HG03439 (cell line): ENCODE results near the gene PAX2.

Experiments used
- ATAC-seq: cut with Tn5 transposase; IDR thresholded peaks from one replicate; pipeline ENCODE4 v1.9.1; 2021; ENCODE audit warnings: mild to moderate bottlenecking, moderate library complexity; ENCODE audit not compliant: unreplicated experiment

Gene PAX2

DNA sequence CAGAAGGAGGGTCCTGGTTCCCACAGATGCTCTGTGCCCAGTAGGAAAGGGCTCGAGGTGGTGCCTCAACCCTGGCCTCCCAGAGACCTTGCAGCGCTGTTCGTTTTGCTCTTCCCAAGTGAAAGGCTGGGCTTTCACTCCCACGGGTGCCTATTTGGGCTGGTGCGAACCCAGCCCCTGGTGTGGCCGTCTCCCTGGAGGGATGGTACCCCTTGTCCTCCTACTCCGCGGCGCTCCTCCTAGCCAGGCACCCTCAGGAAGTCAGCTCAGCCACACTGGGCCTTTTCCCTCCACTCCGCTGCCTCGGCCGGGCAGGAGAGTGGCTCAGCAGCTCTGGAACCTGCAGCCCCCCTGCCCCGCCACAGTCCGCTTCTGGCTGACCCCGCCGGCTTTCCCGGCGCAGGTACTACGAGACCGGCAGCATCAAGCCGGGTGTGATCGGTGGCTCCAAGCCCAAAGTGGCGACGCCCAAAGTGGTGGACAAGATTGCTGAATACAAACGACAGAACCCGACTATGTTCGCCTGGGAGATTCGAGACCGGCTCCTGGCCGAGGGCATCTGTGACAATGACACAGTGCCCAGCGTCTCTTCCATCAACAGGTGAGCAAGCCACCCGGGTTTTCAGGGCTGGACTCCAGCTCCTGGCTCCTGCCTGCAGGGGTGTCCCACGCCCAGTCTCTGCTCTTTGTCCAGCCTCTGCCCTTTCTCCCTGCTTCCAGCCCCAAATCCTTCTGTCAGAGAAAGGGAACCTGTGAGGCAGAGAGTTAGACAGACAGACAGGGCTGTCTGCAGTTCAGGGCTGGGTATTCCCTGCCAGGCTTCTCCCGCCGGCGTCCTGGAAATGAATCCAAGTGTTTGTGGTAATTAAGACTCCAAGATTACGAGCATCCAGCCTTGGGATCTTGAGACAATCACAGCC is 5.2 kb downstream of the PAX2 start:
- ATAC-seq: no peak

DNA sequence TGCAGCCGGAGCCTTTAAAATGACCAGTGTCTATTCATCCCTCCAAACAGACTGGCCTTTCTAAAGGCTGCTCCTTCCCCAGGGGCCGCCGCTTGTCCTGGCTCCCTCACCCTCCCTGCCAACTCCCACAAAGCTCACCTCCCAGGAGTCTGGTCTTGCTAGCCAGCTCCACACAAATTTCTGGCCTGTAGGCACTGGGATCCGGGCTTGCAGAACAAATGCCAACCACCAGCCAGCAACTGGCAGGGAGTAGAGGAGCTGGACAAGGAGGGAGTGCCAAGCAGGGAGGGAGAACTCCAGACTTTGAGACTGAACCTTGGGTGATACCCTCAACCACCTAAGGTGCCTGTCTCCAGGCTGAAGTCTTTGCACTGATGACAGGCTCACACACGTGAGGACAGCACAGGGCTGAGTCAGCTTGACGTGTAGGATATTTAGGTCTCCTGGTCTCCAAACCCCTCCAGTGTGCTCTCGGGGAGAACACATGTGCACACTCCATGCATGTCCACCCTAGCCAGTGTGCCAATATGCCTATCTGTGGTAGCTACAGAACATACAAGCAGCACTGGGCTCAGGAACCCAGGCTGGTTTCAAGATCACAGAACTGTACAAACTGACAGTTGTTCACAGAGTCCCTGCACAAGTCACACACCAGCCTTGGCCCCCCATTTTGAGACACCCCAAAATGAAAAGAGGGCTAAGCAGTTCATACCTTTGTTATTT is 6.0 kb downstream of the PAX2 start:
- ATAC-seq: no peak

DNA sequence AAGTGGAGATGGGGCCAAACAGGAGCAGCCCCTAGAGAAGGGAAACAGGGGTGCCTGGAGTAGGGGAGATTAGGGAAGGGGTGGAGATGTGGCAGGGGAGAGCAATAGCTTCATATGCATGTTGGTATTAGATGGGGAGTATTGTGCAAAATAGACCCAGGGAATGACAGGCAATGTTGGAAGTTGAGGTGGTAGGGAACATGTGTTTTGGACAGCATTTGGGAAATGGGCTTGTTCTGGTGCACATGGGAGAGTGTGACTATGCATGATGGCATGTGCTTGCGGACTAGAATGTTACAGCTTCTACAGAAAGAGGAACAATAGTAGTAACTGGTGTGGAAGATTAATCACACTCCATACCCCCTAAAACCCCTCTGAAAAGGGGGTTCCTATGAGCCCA is 10.4 kb downstream of the PAX2 start:
- no peak for ATAC-seq

DNA sequence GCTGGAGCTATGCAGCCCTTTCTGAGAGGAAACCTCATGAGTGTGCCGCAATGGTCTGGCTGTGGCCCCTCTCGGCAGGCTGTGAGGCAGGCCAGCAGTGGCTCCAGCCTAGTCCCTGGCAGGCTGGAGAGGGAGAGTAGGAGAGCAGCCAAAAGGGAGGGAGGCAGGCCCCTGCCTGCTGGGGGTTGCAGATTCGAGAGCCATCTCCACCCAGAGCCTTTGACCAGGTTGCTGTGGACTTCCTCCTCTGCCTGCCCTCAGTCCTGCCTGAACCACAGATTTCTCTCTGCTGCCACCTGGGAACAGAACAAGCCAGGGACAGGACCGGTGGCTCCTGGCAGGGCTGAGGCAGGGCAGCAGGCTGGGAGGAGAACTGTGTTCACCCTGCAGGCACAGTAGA is 13.9 kb downstream of the PAX2 start:
- ATAC-seq: no peak

DNA sequence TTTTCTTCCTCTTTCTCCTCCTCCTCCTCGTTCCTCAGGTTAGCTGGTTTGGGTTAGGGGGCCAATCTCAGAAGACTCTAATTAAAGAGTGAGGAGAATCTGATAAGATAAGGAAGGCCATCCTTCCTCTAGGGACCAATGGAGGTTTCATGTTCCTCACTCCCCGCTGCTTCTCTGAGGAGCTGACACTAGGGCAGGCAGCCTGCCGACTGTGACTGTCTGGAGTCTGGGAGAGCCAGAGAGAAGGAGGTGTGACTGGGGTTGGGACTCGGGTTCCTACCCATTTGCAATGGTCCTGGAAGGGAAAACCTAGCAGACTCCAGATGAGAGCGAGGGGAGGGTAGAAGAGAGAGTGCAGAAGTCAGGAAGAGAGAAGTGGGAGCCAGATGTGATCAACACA is 15.3 kb downstream of the PAX2 start:
- no peak for ATAC-seq

DNA sequence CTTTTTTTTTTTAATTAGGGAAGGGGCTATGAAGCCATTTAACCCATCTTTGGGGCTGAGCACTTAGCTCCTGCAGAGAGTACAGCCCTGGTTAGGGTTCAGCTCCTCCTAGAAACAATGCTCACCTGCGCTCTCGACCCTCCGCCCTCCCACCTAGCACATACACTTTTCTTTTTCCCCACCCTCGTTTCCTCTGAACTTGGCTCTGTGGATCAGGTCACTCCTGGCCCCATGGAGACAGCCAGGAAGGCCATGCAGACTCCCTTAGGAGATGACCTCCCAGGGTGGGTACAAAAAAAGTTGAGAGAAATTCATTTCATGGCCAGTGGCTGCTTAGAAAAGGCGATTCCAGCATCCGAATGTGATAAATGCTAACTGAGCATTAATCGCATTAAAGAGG is 15.8 kb downstream of the PAX2 start:
- no peak for ATAC-seq

DNA sequence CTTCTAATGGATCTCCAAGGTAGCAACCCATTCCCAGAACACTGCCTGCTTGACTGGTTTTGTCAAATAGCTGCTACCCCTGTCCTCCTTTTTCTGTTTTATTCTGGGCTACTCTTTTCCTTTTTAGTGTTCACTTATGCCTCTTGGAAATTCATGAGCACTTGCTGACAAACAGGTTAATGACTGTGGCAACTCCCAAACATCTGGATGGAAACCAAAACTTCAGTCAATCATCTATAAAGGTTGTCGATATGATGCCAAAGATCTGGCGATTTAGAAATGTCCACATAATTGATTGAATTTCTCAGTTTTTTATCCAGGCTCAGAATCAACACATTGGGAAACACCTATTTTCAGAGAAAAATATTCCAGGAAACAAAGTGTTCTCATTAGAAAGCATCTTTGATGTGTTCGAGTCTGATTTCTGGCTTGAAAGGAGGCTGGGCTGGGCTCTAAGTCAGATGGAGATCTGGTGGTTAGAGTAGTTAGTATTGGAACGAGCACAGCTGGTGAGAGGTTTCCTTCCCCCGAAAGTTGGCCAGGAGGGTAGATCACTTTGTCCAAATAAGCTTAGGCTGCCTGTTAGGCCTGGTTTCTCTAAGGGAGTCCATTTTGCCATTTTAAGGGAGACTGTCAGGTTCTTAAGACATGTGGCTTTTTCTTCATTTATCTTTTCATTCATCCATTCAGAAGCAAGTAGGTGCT is 17.8 kb downstream of the PAX2 start:
- no peak for ATAC-seq

DNA sequence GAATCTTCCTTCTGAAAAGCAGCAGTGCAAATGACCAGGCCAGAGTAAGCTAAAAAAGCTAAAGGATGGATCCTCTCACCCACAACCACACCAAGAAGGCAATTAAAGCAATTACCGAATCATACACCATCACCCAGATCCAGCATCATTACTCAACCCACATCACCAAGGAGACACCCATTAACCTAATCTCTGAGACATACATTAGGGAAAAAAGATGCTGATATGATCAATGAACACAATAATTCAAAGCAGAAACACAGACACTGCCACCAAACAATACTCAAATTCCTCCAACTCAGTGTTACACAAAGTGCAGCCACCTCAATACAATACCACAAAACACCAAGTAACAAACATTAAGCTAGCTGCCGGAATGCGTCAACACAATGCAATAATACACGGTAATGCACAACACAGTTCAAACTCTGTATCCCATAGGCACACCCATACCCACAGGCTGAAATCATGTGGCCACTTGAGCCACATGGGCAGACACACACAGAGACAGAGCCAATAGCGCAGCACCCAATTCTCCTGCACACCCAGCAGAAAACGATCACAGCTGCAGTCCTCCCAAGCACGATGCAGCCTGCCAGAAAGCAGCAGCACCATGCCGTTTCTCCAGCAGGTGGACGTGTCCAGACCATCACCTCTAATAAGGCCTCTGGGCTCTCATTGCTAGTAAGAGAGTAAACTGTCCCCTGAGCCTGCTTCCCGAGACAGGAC is 21.5 kb downstream of the PAX2 start:
- ATAC-seq: no peak

DNA sequence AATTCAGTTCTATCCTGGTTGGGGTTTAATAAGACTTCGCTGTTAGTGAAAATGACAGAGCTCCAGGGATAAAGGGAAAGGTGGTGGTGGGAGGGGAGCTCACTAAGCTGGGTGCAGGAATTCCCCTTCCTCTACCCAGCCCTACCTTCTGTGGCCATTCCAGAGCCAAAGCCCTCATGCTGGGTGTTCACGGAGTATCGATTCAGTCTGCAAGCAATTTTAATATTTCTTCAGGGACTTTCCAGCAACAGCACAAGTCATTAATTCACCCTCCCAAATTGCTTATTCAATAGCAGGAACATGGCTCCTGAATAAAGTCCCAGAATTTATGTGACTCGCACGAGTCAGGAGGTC is 22.0 kb downstream of the PAX2 start:
- ATAC-seq: no peak

DNA sequence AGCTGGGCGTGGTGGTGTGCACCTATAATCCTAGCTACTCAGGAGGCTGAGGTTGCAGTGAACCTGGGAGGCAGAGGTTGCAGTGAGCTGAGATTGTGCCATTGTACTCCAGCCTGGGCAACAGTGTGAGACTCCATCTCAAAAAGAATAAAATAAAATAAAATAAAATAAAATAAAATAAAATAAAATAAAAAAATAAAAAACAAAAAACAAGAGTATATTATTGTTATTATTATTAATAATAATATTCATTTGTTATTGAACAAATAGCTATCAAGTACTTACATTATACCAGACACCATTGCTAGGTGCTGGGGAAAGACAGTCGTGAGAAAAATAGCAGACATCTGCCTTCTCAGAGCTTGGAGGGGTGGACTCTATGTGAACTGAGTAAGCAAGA is 24.1 kb downstream of the PAX2 start:
- ATAC-seq: no peak

DNA sequence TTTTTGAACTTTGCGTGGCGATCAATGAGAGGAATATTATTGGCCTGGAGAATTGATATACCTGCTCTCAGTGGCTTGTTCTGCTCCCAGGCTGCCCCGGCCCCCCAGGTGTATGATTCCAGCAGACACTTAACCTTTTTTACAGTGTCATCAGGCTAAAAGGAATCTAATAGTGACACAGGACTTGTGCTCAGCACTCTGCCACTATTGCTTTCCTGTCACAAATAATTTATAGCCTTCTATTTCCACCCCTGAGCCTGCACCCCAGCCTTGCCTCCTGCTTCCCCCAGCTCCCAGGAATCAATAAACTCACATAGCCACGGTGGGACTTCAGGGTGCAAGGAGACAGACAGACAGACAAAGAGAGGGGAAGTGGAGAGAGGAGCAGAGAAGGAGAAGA is 28.3 kb downstream of the PAX2 start:
- no peak for ATAC-seq

DNA sequence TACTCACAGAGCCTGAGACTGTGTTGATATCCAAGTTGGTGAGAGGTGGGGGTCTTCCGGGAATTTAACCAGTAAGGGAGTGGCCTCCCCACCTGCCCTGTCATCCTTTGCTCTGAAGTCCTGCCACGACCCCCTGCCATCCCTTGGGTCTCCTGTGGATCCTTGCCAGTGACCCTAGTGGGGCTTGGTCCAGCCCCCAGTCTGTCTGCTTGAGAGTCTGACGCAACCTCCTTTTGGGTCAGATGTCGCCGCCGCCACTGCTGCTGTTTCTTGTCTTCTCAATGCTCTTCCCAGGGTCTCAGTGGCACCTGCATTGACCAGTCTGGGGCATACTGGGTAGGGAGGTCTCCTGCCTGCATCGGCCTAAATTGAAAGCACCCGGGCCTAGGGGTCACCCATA is 28.8 kb downstream of the PAX2 start:
- no peak for ATAC-seq

DNA sequence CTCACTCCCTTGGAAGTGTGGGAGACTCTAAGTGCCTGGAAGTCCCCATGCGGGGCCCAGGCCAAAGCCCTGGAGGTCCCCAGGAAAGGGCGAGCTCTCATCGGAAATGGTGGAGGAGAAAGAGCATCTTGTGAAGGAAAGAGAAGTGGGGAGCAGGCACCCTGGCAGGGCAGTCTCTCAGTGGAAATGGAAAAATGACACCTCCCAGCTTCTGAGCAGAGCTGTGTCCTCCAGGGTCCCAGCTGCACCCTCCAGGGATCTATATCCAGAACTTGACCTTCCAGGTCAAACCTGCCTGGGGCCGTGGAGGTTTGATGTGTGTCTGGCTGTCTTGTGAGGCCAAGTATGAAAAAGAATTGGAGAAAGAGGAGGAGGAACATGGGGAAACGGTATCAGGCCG is 29.5 kb downstream of the PAX2 start:
- no peak for ATAC-seq

DNA sequence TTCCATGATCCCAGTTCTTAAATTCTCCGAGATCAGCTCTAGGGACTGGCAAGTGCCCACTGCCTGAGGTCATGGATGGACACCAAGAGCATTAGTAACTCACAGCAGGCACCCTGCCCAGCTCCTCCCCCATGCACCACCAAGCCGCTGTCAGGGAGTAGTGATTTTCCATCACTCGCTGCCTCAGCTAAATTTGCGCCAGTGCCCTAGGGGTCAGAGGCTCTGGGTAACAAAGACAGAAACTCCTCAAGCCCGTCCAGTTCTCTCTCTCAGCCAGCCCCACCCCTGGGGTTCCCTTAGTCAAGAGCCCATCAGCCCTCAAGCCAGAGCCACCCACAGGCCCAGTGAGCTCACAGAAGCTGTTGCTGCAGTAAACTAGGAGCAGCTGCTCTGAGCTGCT is 30.0 kb downstream of the PAX2 start:
- ATAC-seq: no peak

DNA sequence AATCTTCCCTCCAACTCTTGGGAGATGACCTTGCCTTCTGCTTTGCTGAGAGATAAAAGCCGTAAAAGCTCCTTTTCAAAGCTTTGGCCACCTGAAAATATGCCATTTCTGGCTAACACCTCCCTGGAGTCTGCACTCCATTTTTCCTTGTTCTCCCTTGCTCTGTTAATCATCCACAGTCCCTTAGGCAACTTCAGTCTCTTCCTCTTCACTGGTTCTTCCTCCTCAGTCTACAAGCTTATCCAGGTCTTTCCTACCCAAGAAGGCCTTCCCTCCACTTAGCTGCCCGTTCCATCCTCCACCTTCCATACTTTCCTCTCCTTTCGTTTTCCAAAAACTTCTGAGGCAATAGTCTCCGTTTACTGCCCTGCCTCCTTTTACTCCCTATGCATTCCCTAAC is 30.5 kb downstream of the PAX2 start:
- no peak for ATAC-seq

DNA sequence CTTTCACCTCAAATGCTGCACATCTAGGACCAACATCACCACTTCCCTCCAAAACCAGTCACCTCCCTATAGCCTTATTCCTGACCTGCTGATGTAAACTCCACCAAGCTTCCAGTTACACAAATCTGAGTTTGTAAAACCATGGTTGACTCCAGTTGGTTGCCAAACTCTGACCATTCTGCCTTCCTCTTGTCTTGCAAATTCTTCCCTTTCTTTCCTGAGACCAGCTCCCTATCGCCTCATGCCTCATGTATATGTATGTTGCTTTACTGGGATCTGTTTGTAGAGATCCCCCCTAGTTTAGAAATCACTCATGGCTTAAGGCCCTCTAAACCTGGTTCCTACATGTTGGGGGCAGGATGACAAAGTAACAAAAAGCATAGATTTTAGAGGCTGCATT is 31.3 kb downstream of the PAX2 start:
- no peak for ATAC-seq

DNA sequence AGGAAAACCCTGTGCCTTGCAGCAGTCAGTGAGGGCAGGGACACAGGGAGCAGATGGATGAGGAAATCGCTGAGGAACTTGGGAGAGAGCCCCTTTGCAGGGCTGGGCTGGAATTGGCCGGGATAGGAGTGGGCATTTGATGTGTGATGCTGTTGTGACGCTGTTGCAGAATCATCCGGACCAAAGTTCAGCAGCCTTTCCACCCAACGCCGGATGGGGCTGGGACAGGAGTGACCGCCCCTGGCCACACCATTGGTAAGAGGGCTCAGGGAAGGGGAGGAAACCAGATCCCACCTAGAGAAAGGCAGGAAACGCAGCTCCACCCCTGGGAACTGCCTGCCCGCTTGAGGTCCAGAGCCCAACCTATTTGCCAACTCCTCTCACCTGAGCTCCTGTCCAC is 33.9 kb downstream of the PAX2 start:
- ATAC-seq: no peak

DNA sequence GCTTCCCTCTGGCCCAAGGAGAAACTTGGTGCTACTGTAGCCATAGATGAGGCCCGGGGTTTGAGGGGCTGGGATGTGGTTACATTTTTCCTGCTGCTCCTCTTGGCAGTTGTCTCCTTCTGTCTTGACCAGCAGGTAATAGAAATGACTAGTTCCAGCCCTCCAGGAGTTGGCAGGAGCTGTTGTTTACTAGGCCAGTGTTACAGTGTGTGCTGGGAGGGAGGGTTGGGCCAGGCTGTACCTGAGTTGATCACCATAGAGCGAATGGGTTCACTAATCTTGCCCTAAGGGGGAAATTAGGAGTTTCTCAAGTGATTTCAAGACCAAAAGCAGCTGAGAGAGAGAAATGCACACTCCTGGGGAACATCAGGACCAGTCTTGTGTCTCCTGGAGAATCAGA is 34.9 kb downstream of the PAX2 start:
- ATAC-seq: no peak

DNA sequence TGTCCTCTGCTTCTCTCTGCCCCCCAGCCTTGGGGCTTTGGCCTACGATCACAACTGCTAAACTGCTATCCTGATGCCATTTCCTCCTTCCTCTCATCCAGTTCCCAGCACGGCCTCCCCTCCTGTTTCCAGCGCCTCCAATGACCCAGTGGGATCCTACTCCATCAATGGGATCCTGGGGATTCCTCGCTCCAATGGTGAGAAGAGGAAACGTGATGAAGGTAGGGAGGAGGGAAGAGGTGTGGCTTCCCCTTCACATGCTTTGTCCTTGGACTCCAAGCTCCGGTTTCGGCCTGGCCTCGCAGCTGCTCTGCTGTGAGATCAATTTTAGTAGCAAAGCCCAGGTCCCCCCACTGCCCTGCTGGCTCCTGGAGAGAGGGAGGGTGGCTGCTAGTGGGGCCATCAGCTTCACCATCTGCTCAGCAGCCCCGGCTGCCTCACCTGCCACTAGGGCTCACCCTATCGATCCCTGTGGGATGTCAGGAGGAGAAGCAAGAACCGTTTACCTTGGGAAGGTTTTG is 35.8 kb downstream of the PAX2 start:
- no peak for ATAC-seq

DNA sequence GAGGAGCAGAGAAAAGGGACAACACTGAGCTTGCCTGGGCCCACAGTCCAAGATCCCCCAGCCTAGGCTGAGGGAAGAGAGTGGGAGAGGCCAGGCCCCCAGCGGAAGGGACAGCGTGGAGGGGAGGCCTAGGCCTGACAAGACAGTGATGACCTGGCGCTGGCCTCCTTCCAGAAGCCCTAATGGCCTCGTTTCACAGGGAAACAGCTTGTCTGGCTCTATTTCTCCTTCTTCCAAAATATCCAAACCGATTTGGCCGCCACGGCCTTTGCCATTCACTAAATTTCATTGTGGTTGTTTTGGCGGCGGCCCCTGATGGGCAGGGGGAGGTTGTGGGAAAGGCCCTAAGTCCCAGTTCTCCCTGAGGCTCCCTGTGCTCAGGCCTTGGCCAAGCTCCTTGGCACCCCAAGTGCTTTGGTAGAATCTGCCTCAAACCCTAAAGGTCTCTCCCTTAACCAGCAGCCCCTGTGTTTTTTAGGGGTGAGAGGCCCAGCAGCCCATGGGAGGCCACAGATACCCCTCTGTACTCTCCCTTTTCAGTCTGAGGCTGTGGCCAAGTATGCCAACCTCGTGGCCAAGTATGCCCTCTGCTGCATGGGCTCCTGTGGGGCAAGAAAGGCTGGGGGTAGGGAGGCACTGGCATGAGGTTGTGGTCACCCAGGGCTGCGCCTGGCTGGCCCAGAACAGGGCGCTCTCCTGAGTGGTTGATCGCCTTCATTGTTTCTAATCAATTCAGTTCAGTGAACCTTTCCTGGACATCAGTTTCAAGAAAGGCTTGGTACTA is 37.3 kb downstream of the PAX2 start:
- no peak for ATAC-seq
